Measurements from ENCODE around the gene ADIPOQ. TPM values are rescaled to one million over a fixed set of nuclear protein-coding genes. Genes with fewer than 3 reads are reported as not detected.

Gene ADIPOQ
- total RNA-seq, 1 experiment from 2014 or later, result not detected

DNA sequence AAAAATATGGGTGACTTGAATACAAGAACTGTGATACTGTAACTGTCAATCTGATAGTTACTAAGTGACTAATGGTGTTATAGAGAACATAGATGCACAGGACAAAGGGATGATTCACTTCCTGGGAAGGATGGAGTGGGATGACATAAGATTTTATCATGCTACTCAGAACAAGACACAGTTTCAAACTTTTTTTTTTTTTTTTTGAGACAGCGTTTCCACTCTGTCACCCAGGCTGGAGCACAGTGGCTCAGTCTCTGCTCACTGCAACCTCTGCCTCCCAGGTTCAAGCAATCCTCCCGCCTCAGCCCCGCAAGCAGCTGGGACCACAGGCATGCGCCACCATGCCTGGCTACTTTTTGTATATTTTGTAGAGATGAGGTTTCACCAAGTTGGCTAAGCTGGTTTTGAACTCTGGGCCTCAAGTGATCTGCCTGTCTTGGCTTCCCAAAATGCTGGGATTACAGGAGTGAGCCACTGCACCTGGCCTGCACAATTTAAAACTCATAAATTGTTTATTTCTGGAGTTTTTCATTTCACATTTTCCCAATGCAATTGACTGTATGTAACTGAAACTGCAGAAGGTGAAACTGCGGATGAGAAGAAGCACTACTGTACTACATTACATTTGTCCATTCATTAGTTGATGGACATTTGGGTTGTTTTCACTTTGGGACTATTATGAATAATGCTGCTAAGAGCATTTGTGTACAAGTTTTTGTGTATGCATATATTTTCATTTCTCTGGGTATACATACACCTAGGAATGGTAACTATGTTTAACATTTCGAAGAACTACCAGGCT is 40.6 kb downstream of the ADIPOQ start:
- Histone ChIP-seq H2BK120ac (ENCODE audit: low read depth, low read length, poor library complexity, severe bottlenecking) (no peak overlapping the region), H2BK5ac (ENCODE audit: insufficient read length, low read length) (no peak overlapping the region), H4K8ac (replicated peaks; ENCODE audit: insufficient read length, low read depth, low read length) (no peak overlapping the region), H3K18ac (ENCODE audit: insufficient read length, low read depth, low read length) (no peak overlapping the region), H3K79me1 (ENCODE audit: insufficient read depth, low read depth, low read length, poor library complexity, severe bottlenecking) (no peaks in the 10 kb centered on the region), H3K27me3 (ENCODE audit: insufficient read depth, low read length) (no peaks in the 10 kb centered on the region), H3K23me2 (ENCODE audit: insufficient read length, low read depth, low read length, poor library complexity, severe bottlenecking) (no peaks in the 10 kb centered on the region), H3K9ac (ENCODE audit: extremely low read depth, insufficient read length, low read length) (no peak overlapping the region), H2AFZ (ENCODE audit: low read length) (no peak overlapping the region), H4K91ac (ENCODE audit: insufficient read length, low read depth, low read length) (no peak overlapping the region), H3K4me1 (ENCODE audit: insufficient read depth, low read length) (peaks cover 3% of the 10 kb centered on the region; the same call in 1 of the 2 replicates), H3K9me3 (ENCODE audit: control insufficient read depth, low read depth, low read length) (no peaks in the 10 kb centered on the region), H3K23ac (ENCODE audit: insufficient read length, low read depth, low read length) (no peak overlapping the region), H4K20me1 (ENCODE audit: control insufficient read depth, insufficient read depth, insufficient read length) (no peaks in the 10 kb centered on the region), H3K79me2 (ENCODE audit: insufficient read depth, low read length) (no peaks in the 10 kb centered on the region), H2BK20ac (ENCODE audit: low read depth, low read length, poor library complexity, severe bottlenecking) (no peak overlapping the region), H3T11ph (ENCODE audit: low read length) (no peak overlapping the region), H2BK15ac (ENCODE audit: low read depth, low read length) (no peak overlapping the region), H3K56ac (ENCODE audit: insufficient read length, low read depth, low read length) (no peak overlapping the region), H4K5ac (ENCODE audit: insufficient read length, low read depth, low read length) (no peak overlapping the region), H3K4ac (ENCODE audit: low read depth, low read length) (no peak overlapping the region), H3K4me2 (ENCODE audit: insufficient read depth, insufficient read length, low read length) (no peak overlapping the region), H2AK5ac (ENCODE audit: insufficient read length, low read length) (no peak overlapping the region), H2BK12ac (ENCODE audit: insufficient read length, low read depth, low read length) (no peak overlapping the region), H3K27ac (ENCODE audit: insufficient read length, low read depth, low read length) (no peak overlapping the region), H3K14ac (ENCODE audit: insufficient read depth, low read length) (no peak overlapping the region)
- Mint-ChIP-seq H3K9me3 (peaks cover 3 to 4% of the 10 kb centered on the region in 2 experiments; a peak in 4 of 5 replicates), H3K4me1 (peaks cover 40 to 48% of the 10 kb centered on the region in 2 experiments), H3K27ac (no peak overlapping the region), H3K4me3 (no peak overlapping the region), H3K27me3 (ENCODE audit: low read depth) (no peaks in the 10 kb centered on the region), H3K36me3 (ENCODE audit: insufficient read depth in 1 of 3, low read depth in 3 of 3) (0 out of 7 replicates have a peak, but pooled peaks cover 0 to 4% (median 0%) of the 10 kb centered on the region in 3 experiments)
- TF ChIP-seq, protein P1, sequence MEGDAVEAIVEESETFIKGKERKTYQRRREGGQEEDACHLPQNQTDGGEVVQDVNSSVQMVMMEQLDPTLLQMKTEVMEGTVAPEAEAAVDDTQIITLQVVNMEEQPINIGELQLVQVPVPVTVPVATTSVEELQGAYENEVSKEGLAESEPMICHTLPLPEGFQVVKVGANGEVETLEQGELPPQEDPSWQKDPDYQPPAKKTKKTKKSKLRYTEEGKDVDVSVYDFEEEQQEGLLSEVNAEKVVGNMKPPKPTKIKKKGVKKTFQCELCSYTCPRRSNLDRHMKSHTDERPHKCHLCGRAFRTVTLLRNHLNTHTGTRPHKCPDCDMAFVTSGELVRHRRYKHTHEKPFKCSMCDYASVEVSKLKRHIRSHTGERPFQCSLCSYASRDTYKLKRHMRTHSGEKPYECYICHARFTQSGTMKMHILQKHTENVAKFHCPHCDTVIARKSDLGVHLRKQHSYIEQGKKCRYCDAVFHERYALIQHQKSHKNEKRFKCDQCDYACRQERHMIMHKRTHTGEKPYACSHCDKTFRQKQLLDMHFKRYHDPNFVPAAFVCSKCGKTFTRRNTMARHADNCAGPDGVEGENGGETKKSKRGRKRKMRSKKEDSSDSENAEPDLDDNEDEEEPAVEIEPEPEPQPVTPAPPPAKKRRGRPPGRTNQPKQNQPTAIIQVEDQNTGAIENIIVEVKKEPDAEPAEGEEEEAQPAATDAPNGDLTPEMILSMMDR (conservative IDR thresholded peaks at IDR 0.05), result no peak
- DNase-seq, result no peak
- WGBS (ENCODE audit: extremely low coverage, insufficient read length, low lambda C conversion rate), result no CpG with 5 or more reads among the region's 6 CpGs

All from H9 (cell line).